ENCODE results near the gene MAMSTR. TPM values are rescaled to one million over a fixed set of nuclear protein-coding genes. Genes with fewer than 3 reads are reported as not detected.

Gene MAMSTR
- total RNA-seq, 4 donors from 2014 or later = 0.26 to 24.2 (median 3.0) TPM; not detected in 1

DNA sequence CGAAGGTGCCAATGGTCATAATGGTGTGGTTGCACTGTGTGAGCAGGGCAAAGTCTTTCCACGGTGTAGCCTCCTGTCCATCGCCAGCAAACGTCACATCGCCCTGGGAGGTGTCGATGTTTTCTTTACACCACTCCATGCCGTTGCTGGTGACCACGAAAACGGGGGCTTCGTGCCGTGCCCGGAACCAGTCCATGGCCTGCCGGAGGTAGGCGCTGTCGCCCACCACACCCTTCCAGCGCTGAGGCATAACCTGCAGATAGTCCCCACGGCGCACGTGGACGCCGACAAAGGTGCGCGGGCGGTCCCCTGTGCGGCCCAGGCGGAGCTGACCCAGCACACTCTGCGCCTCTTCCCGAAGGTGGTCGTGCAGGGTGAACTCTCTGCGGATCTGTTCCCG lies 30.8 kb upstream of the MAMSTR start:
- Histone ChIP-seq H3K9me3 (no peaks in the 10 kb centered on the region), H3K4me1 (no peaks in the 10 kb centered on the region), H3K4me3 (no peak overlapping the region), H3K36me3 (no peaks in the 10 kb centered on the region), H3K27me3 (no peaks in the 10 kb centered on the region), H3K27ac (no peak overlapping the region)
- no peak for DNase-seq
- TF ChIP-seq POLR2A (IDR thresholded peaks at IDR 0.05) = no peak
- no peak for TF ChIP-seq CTCF (IDR thresholded peaks at IDR 0.05)
- intact Hi-C loops (cut with DNase I; ENCODE audit: low total_unique reads) = no loop called here

DNA sequence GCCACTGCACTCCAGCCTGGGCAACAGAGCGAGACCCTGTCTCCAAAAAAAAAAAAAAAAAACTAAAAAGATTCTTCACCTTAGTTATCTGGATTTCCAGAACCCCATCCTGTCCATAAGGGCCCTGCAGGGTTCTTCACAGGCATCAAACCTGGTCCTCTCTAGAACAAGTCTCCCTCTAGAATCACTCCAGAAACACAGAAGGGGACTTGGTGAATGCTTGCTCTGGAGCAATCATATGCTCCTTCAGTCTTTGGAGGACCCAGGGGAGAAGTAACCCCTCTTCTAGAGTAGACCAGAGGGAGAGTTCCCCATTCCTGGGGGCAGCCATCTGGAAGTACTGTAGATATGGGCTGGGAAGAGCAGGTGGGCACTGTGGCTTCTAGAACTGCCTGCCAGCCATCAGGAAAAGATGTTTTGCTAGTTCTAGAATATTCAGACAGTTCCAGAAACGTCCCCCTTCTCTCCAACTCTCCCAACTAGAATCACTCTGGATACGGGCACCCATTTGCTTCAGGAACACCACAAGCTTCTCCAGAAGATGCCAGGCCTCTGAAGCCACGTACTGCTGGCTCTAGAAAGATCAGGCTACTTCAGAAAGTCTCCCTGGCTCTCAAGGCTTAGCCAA lies 30.2 kb upstream of the MAMSTR start:
- no peak for DNase-seq
- intact Hi-C loops (cut with DNase I; ENCODE audit: low total_unique reads) = no loop called here
- Histone ChIP-seq H3K27ac (no peak overlapping the region), H3K9me3 (no peaks in the 10 kb centered on the region), H3K27me3 (no peaks in the 10 kb centered on the region), H3K4me1 (no peaks in the 10 kb centered on the region), H3K4me3 (no peak overlapping the region), H3K36me3 (no peaks in the 10 kb centered on the region)
- TF ChIP-seq POLR2A (IDR thresholded peaks at IDR 0.05) (no peak), CTCF (IDR thresholded peaks at IDR 0.05) (no peak)

GRCh38 chr19:48746738-48747575 lies 27.4 kb upstream of the MAMSTR start, which contains the start of gene IZUMO1:
Gene IZUMO1, minus strand, starts transcription at chr19:48746909. Its CDS starts 1,050 bp downstream, at chr19:48745859.
- H3K36me3 ChIP-seq = no peaks in the 10 kb centered on the region
- DNase-seq = peak; percentile 73 to 74
- no peak within 1 kb of the TSS for H3K4me3 ChIP-seq
- intact Hi-C loops (cut with DNase I; ENCODE audit: low total_unique reads) = no loop called here
- TF ChIP-seq CTCF (IDR thresholded peaks at IDR 0.05) (no peak), POLR2A (IDR thresholded peaks at IDR 0.05) (no peak)
- no peaks in the 10 kb centered on the region for H3K4me1 ChIP-seq
- no peaks in the 10 kb centered on the region for H3K27me3 ChIP-seq
- no peaks in the 10 kb centered on the region for H3K9me3 ChIP-seq
- H3K27ac ChIP-seq = peak within 1 kb of the TSS; percentile 54 to 60

GRCh38 chr19:48746110-48746509 lies 26.6 kb upstream of the MAMSTR start:
- peak overlapping the region in 1 of 2 donors; percentile 60 for H3K27ac ChIP-seq
- H3K27me3 ChIP-seq = no peaks in the 10 kb centered on the region
- no peaks in the 10 kb centered on the region for H3K4me1 ChIP-seq
- H3K9me3 ChIP-seq = no peaks in the 10 kb centered on the region
- DNase-seq = no peak
- no peak overlapping the region for H3K4me3 ChIP-seq
- TF ChIP-seq POLR2A (IDR thresholded peaks at IDR 0.05) (no peak), CTCF (IDR thresholded peaks at IDR 0.05) (no peak)
- H3K36me3 ChIP-seq = no peaks in the 10 kb centered on the region
- intact Hi-C loops (cut with DNase I; ENCODE audit: low total_unique reads) = no loop called here

Measured in uterus (tissue), 4 donors.